Measurements from ENCODE around the gene TRPM3.
"Not testable (repeated sequence)": the region's sequence is repeated elsewhere in the genome, so short reads cannot be mapped to it uniquely, and the experiment has no call there.

TRPM3 gene

GRCh38 chr9:70749066-70749465 lies 372.4 kb downstream of the TRPM3 start:
- DNase-seq (ENCODE audit: low spot score) = no peak

DNA sequence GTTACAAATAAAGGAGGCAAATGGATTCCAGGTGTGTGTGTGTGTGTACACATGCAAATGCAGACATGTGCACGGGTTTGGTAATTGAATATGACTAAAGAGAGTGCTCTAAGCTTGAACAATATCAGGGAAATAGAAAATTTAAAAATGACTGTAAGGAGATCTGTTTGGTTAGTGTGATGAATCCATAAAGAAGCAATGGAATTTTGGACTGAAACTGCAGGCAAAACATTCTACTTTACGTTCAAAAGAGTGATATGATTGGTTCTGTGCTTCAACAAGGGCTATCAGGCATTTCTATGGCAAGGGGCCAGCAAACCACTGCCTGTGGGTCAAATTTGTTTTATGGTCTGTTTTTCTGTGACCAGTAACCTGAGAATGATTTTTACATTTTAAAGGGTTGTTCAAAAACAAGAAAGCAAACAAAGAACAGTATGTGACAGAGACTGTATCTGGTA lies 374.1 kb downstream of the TRPM3 start:
- no peak for DNase-seq (ENCODE audit: low spot score)

DNA sequence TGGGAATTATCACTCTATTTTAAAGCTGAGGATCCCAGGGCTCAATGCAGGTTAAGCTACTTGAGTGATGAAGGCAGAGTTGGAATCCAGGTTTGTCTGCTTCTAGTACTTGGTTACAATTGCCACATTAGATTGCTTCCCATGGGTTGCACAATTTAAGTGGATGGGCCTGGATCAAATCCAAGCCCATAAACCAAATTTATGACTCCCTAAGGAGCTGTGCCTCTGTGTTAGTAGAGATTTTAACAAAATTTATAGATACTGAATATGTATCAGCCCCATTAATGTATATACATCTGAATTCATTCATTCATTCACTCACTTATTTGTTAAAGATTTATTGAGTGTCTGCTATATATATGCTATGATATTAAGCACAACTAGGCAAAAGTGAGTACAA lies 374.7 kb downstream of the TRPM3 start:
- no peak for DNase-seq (ENCODE audit: low spot score)

DNA sequence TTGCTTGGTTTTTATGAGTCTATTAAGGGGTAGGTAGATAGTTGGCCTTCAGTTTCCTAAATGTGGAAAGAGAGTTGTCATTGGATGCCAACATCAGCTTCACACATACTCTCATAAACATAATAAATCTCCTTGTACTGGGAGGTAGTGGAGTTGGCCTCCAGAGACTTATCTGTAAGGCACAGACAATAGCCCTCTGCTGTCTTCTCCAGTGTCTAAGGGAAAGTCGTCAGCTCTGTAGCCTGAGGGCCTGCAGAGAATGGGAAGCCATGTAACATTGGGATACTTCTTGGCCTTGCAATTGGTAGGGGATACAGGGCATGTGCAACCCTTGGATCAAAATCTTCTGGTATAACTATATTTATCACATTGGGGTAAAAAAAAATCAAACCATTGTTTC lies 375.1 kb downstream of the TRPM3 start:
- DNase-seq (ENCODE audit: low spot score) = no peak

GRCh38 chr9:70724794-70725193 lies 396.6 kb downstream of the TRPM3 start:
- DNase-seq (ENCODE audit: low spot score) = not testable (repeated sequence)

- DNase-seq (ENCODE audit: low spot score) = not testable (repeated sequence)
Measured at GRCh38 chr9:70724025-70724424, 397.4 kb downstream of the TRPM3 start.

DNA sequence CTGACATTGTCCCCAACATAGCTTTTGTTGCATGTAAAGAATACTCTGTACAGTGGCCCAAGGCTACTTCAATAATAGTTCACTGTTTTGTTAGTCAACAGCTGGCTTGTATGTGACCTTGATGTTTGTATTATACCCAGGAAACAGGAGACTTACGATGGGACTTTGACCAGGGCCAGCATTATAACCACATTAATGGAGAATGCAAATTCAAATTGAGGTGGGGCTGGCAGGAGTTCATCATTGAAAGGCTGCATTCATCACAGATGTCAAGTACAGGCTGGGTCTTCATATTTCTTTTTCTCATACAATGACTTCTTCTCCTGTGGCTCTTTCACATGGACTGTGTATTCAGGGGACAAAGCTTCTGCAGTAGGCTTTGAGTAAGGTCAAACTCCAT lies 414.6 kb downstream of the TRPM3 start:
- DNase-seq (ENCODE audit: low spot score) = not testable (repeated sequence)

- no peak for DNase-seq (ENCODE audit: low spot score)
Measured at GRCh38 chr9:70701163-70701562, 420.3 kb downstream of the TRPM3 start.

- DNase-seq (ENCODE audit: low spot score) = no peak
Measured at GRCh38 chr9:70696694-70697335, 424.6 kb downstream of the TRPM3 start.

DNA sequence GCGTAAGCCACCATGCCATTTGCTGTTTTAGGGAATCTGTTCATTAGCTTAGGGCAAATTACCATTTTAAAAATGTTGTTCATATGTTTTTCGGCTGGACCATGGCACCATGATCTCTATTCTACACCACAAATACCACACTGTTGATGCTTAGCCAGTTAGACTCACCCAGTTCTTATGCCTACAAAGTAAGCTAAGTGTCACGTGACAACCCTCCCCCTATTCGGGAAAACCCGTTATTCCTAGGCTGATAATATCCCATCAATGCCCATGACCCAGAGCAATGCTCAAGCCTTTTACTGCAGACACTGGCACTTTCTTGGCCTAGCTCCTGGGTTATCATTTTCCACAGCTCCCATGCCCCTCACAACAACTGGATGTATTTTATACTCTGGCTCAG lies 426.7 kb downstream of the TRPM3 start:
- no peak for DNase-seq (ENCODE audit: low spot score)

GRCh38 chr9:70693186-70693585 lies 428.2 kb downstream of the TRPM3 start:
- DNase-seq (ENCODE audit: low spot score) = no peak

- DNase-seq (ENCODE audit: low spot score) = no peak
Measured at GRCh38 chr9:70692431-70692830, 429.0 kb downstream of the TRPM3 start.

DNA sequence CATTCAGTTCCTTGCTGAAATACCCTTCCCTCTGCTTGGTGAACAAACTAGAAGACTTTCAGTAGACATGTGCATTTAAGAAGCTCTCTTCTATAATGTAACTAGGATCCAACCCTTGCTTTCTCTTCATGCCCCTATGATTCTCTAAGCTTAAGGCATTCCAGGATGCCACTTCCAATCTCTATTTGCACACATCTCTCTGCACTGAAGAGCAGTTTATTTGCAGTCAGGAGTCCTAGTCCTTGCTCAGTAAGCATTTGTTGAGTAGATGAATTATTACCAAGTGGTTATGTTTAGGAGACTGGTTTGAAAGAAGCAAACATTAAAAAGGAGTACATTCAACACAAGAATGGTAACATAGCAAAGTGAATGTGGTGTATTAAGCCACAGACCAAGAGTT lies 432.7 kb downstream of the TRPM3 start:
- DNase-seq (ENCODE audit: low spot score) = no peak

DNA sequence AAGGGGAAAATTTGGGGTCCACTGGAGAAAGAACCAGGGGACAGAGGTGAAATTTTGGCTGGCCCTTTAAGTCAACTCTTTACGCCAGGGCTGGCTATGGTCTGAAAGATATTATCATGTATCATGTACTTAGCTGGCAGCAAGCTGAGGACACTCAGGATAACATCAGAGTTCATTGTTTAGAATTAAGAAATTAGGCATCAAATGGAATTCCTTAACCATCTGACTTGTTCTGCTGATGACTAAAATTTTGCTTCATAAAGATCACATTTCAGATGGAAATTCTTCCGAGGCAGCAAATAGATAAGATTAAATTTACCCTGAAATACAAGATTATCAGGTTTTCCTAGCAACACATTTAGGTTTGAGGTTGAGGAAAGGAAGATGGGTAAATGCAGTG lies 437.6 kb downstream of the TRPM3 start:
- no peak for DNase-seq (ENCODE audit: low spot score)

GRCh38 chr9:70682298-70682697 lies 439.1 kb downstream of the TRPM3 start:
- DNase-seq (ENCODE audit: low spot score) = no peak

DNA sequence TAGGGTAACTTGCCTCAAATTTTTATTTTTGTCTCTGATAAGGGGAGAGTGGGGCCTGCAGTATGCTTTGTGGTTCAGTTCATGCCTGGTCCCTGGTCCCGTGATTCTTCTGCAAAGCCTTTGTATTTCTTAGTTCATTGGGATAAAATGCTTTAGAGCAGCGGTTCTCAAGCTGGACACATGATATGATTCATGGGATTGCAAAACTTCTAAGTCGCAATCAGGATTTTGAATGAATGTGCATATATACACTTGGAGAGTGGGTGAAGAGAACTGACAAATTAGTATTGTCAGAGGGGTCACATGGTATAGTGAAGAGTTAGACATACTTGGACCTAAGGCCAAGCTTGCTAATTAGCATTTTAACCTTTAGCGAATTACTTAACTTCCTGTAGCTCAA lies 441.6 kb downstream of the TRPM3 start:
- DNase-seq (ENCODE audit: low spot score) = no peak

- no peak for DNase-seq (ENCODE audit: low spot score)
Measured at GRCh38 chr9:70678153-70678552, 443.3 kb downstream of the TRPM3 start.

DNA sequence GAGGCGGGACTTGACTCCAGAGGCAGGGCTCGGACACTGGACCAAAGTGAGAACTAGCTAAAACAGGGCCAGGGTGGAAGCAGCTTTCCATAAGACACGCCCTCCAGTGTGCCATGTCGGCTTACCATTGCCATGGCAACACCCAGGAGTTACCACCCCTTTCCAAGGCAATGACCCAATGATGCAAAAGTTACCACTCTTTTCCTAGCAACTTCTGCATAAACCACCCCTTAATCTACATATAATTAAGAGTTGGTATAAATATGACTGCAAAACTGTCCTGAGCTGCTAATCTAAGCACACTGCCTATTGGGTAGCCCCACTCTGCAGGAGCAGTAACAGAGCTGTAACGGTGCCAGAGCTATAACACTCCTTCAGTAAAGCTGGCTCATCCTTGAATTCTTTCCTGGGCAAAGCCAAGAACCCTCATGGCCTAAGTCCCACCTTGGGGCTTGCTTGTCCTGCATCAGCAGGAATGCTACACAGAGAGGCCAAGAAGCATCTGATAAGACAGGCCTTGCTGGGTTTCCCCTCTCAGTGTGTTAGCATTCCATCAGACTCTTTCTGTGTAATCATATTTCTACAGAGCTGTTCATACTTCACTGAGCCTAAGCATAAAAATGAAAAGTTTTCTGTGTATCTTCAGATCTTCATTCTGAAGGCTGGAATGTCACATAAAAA lies 444.2 kb downstream of the TRPM3 start:
- no peak for DNase-seq (ENCODE audit: low spot score)

DNA sequence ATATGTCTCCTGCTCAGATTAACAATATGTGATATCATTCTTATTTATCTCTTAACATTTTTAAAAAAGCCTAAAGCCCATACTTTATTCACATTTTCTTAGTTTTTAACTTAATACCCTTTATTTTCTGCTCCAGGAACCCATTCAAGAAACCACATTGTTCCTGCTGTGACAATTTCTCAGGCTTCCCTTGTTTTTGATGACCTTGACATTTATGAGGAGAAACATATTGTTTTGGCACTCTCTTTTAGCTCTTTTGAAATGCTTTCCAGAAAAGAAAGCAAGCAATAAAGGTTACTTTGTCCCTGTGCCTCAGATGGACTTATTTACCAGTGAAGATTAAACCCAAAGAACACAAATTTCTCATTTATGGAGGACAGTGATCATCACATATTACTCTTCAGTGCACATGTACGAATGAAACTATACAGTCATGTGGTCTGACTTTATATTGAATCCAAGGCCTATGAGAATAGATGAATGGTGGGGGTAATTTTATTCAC lies 445.5 kb downstream of the TRPM3 start:
- no peak for DNase-seq (ENCODE audit: low spot score)

GRCh38 chr9:70673844-70674243 lies 447.6 kb downstream of the TRPM3 start:
- DNase-seq (ENCODE audit: low spot score) = no peak

DNA sequence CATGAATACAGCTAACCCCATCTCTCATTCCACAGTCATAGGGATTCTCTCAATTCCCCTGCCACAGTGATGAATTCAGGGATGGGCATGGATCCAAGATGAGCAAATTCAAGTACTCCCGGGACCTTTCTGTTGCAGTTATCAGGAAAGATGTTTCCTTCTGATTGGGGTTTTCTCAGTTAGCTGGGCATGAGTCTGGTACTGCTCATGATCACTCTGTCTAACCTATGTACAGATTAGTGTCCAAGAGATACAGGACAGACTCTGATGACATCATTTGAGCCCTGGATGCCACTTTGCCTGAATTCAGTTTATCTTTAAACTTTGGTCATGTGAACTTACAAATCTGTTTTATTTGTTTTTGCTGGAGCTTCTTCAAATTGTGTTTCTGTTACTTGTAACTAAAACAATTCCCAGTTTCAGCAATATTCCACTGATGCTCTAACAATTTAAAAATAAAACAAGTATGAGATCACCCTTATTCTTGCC lies 449.2 kb downstream of the TRPM3 start:
- DNase-seq (ENCODE audit: low spot score) = no peak

- DNase-seq (ENCODE audit: low spot score) = no peak
Measured at GRCh38 chr9:70668751-70669150, 452.7 kb downstream of the TRPM3 start.

- DNase-seq (ENCODE audit: low spot score) = no peak
Measured at GRCh38 chr9:70658765-70659164, 462.7 kb downstream of the TRPM3 start.

DNA sequence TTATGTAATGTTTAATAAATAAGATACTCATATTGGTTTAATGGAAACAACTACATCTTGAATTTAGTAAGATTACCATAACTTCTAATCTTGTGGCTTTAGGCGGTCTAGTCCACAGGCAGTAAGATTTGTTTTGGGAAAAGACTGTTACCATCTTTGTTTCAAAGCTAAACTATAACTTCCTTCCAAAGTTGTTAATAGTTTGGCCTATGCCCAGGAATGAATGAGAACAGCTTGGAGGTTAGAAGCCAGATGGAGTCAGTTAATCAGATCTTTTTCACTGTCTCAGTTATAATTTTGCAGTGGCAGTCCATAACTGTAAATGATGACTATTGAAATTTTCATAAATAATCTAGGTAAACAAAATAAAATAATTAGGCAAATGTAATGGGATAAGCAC lies 465.1 kb downstream of the TRPM3 start:
- no peak for DNase-seq (ENCODE audit: low spot score)

Data from iPS-NIHi11 (cell line).